ENCODE measurements around the gene PLXNA2.

PLXNA2 gene

DNA sequence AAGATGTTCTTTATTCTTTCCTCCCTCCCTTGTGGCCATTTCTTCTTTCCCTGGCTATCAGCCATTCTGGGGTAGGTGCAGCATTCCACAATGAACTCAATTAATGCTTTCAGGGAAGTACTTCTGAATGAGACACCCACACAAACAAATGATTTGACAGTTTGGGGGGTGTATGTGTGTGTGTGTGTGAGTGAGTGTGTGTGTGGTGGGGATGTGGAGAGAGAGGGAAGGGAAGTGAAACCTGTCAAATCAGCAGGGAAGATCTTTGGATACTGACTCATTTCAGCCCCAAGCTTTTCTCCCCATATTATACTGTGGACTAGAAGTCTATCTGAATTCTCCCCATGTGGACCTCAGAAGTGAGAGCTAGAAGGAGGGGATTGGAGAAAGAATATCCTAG is 178.3 kb downstream of the PLXNA2 start:
- Histone ChIP-seq H3K4me3 (ENCODE audit: low read depth, low read length) (no peak overlapping the region), H3K27me3 (no peaks in the 10 kb centered on the region), H3K36me3 (peaks cover 13% of the 10 kb centered on the region), H3K4me1 (peaks cover 22% of the 10 kb centered on the region), H3K9me3 (no peaks in the 10 kb centered on the region)
- TF ChIP-seq, protein P1, sequence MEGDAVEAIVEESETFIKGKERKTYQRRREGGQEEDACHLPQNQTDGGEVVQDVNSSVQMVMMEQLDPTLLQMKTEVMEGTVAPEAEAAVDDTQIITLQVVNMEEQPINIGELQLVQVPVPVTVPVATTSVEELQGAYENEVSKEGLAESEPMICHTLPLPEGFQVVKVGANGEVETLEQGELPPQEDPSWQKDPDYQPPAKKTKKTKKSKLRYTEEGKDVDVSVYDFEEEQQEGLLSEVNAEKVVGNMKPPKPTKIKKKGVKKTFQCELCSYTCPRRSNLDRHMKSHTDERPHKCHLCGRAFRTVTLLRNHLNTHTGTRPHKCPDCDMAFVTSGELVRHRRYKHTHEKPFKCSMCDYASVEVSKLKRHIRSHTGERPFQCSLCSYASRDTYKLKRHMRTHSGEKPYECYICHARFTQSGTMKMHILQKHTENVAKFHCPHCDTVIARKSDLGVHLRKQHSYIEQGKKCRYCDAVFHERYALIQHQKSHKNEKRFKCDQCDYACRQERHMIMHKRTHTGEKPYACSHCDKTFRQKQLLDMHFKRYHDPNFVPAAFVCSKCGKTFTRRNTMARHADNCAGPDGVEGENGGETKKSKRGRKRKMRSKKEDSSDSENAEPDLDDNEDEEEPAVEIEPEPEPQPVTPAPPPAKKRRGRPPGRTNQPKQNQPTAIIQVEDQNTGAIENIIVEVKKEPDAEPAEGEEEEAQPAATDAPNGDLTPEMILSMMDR (IDR thresholded peaks at IDR 0.05; ENCODE audit: low read depth, low read length): no peak
- no peak for DNase-seq

DNA sequence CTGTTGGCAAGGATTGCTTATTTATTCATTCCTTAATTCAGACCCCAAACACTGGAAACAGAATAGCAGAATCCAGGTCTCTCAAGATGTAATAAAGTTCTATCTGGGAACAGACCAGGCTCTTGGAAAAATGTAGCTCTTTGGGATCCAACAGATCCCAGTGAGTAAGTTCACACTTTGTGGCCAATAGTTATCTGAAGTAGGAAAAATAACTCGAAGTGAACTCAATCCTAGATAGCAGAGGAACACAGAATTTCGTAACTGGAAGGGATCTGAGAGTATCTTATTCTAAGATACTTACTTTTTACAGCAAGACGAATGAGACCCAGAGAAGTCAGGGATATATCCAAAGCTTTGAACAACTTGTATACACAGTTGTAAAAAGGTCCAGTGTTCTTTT is 182.6 kb downstream of the PLXNA2 start:
- no peaks in the 10 kb centered on the region for H3K36me3 ChIP-seq
- TF ChIP-seq, protein P1 (IDR thresholded peaks at IDR 0.05; ENCODE audit: low read depth, low read length): no peak
- H3K27me3 ChIP-seq: no peaks in the 10 kb centered on the region
- peaks cover 41% of the 10 kb centered on the region for H3K4me1 ChIP-seq
- no peak for DNase-seq
- no peak overlapping the region for H3K4me3 ChIP-seq (ENCODE audit: low read depth, low read length)
- no peaks in the 10 kb centered on the region for H3K9me3 ChIP-seq

DNA sequence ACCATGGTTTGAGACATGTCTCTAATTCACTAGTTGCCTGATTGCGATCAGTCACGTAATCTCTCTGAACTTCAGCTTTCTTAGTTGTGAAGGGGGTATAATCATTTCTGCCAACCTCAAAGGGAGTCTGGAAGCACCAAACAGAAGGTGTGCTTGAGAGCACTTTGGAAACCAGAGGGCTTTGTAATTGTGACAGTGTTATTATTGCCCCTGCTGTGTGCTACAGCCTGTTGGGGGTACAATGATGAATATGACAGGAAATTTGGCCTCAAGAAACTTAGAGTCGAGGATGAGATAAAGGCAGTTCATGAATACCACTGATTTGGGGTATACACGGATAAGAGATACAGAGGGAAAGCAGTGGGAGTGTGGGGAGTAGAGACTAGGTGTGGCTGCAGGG is 183.1 kb downstream of the PLXNA2 start:
- TF ChIP-seq, protein P1 (IDR thresholded peaks at IDR 0.05; ENCODE audit: low read depth, low read length): no peak
- H3K9me3 ChIP-seq: no peaks in the 10 kb centered on the region
- H3K4me1 ChIP-seq: peaks cover 41% of the 10 kb centered on the region
- no peak for DNase-seq
- H3K4me3 ChIP-seq (ENCODE audit: low read depth, low read length): no peak overlapping the region
- no peaks in the 10 kb centered on the region for H3K36me3 ChIP-seq
- no peaks in the 10 kb centered on the region for H3K27me3 ChIP-seq

DNA sequence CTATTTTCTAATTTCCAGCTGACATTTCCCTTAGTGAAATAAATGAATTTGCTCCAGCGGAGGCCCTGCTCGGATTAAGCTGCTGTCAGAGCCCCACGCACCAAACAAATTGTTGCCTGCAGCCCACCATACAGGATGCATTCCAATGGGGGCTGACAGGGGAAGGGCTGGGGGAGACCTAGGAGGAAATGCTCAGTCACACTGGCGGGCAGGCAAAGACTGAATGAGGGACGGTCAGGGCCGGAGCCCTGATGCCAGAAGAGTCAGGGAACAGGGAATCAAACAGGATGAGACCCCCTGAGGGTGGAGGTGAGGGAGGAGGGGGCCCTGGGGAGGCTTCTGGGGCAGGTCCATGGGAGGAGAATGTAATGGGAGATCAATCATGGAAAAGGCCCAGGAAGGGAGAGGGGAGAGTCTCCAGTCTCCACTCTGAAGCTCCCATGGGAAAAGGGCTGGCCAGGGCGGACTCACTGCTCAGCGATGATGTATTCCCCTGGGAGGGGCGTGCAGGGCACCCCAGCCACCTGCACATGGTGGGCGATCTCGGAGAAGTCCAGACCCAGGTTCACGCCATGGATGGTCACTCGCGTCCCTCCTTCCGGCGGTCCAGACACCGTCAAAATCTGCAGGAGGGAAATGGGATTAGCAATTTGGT is 183.8 kb downstream of the PLXNA2 start:
- no peak for DNase-seq
- Histone ChIP-seq H3K36me3 (no peaks in the 10 kb centered on the region), H3K4me3 (ENCODE audit: low read depth, low read length) (no peak overlapping the region), H3K27me3 (no peaks in the 10 kb centered on the region), H3K4me1 (peaks cover 40% of the 10 kb centered on the region), H3K9me3 (no peaks in the 10 kb centered on the region)
- TF ChIP-seq, protein P1 (IDR thresholded peaks at IDR 0.05; ENCODE audit: low read depth, low read length): no peak

DNA sequence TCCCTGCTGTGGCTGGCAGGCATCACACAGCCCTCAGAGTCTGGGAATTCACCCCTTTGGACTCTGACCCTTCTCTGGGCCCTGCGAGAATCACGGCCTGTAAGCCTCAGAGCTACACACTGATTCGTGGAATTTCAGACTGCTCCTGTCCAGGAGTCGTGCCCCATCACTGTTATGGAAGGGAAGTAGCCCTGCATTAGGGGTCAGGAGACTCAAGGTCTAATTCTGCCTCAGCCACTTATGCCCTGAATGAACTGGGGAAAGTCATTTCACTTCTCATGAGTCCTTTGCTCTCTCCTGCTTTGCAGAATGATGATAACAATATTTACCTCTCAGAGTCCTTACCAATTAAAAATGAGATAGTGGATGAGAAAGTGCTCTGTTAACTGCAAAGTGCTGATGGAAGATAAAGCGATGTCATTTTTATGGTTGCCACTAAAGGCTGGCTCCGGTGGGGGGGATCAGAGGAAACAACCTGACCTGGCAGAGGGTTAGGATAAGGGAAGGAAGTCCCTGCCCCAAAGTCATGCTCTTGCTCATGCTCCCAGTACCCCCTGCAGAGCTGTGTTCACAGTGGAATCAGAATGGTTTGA is 184.7 kb downstream of the PLXNA2 start:
- peaks cover 46% of the 10 kb centered on the region for H3K4me1 ChIP-seq
- DNase-seq: peak; percentile 84
- no peaks in the 10 kb centered on the region for H3K27me3 ChIP-seq
- H3K9me3 ChIP-seq: no peaks in the 10 kb centered on the region
- peak overlapping the region; percentile 21; the same call in 1 of the 2 replicates for H3K4me3 ChIP-seq (ENCODE audit: low read depth, low read length)
- TF ChIP-seq, protein P1 (IDR thresholded peaks at IDR 0.05; ENCODE audit: low read depth, low read length): no peak
- peaks cover 2% of the 10 kb centered on the region; the same call in 1 of the 2 replicates for H3K36me3 ChIP-seq

DNA sequence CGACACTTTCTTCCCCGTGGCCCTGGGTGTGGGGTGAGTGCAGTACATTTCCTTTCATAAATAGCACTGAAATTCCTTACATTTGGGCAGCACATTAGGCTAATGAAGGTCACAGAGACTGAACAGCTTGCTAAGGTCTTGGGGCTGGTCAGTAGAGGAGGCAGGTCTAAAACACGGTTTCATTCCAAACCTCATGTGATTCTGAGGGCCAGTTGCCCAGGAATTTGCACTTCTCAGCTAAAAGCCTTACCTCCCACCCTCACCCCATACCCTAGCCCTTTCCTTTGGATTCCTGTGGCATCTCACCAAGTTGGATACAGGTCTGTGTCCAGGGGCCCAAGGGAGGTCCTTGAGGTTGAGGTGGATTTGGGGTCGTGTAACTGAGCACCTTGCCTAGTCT is 185.4 kb downstream of the PLXNA2 start:
- Histone ChIP-seq H3K27me3 (no peaks in the 10 kb centered on the region), H3K4me3 (ENCODE audit: low read depth, low read length) (no peak overlapping the region), H3K4me1 (peaks cover 53% of the 10 kb centered on the region), H3K36me3 (peaks cover 8% of the 10 kb centered on the region; the same call in 1 of the 2 replicates), H3K9me3 (no peaks in the 10 kb centered on the region)
- DNase-seq: no peak
- TF ChIP-seq, protein P1 (IDR thresholded peaks at IDR 0.05; ENCODE audit: low read depth, low read length): no peak

Measured in BE2C (cell line).